SU-DHL-6 (cell line): ENCODE measurements around the gene TPPP2.

ENCODE experiments used
- H2AFZ ChIP-seq: fragments of 200-600 bp; sonication (generic); 2 replicates; pipeline ENCODE4 v1.6.1; 2014; ENCODE audit warnings: low read depth, mild to moderate bottlenecking, moderate library complexity, mixed read lengths, antibody characterized with exemption, low read length; ENCODE audit not compliant: severe bottlenecking
- H3F3A ChIP-seq: fragments of 200-600 bp; shearing (Covaris generic); 2 replicates; pipeline ENCODE4 v1.6.0; 2016; ENCODE audit warnings: antibody characterized with exemption, mild to moderate bottlenecking; ENCODE audit not compliant: insufficient read depth
- H3K27ac ChIP-seq: fragments of 200-600 bp; sonication (generic); 2 replicates; pipeline ENCODE4 v1.5.1; 2016; ENCODE audit warnings: low read depth, mild to moderate bottlenecking, low read length, moderate library complexity, mixed read lengths
- H3K27me3 ChIP-seq: fragments of 200-600 bp; sonication (generic), shearing (Covaris generic); 2 replicates; pipeline ENCODE4 v1.6.0; 2014; ENCODE audit warnings: mild to moderate bottlenecking, low read length
- H3K36me3 ChIP-seq: fragments of 200-600 bp; sonication (generic); 2 replicates; pipeline ENCODE4 v1.6.1; 2014; ENCODE audit warnings: mild to moderate bottlenecking, low read length, mixed read lengths
- H3K4me2 ChIP-seq: fragments of 300-600, 200-600 bp; shearing (Covaris generic), sonication (generic); 2 replicates; pipeline ENCODE4 v1.6.0; 2014; ENCODE audit warnings: low read length, low read depth, mild to moderate bottlenecking; ENCODE audit not compliant: poor library complexity, severe bottlenecking
- H3K4me3 ChIP-seq: fragments of 200-600 bp; sonication (generic); 2 replicates; pipeline ENCODE4 v1.5.1; 2014; ENCODE audit warnings: antibody characterized with exemption, low read length, mild to moderate bottlenecking, mixed read lengths; ENCODE audit not compliant: insufficient read depth, poor library complexity, severe bottlenecking
- H3K79me2 ChIP-seq: fragments of 200-600 bp; sonication (generic); 2 replicates; pipeline ENCODE4 v1.6.1; 2014; ENCODE audit warnings: mild to moderate bottlenecking, low read length, moderate library complexity; ENCODE audit not compliant: insufficient read depth
- H3K9ac ChIP-seq: fragments of 200-600 bp; sonication (generic); 2 replicates; pipeline ENCODE4 v1.7.0; 2014; ENCODE audit warnings: mild to moderate bottlenecking, low read length
- H3K9me2 ChIP-seq: fragments of 200-600 bp; sonication (generic); replicated peaks from 2 replicates; pipeline ENCODE4 v1.6.1; 2014; ENCODE audit warnings: low read length; ENCODE audit not compliant: insufficient read depth
- H3K9me3 ChIP-seq: fragments of 200-600 bp; sonication (generic); 2 replicates; pipeline ENCODE4 v1.6.1; 2014; ENCODE audit warnings: low read length, mixed read lengths; ENCODE audit not compliant: insufficient read depth
- H4K20me1 ChIP-seq: fragments of 200-600 bp; sonication (generic); 2 replicates; pipeline ENCODE4 v1.6.1; 2014; ENCODE audit warnings: low read depth, mild to moderate bottlenecking, antibody characterized with exemption, low read length, moderate library complexity, mixed read lengths
- CTCF ChIP-seq: fragments of 200-600 bp; sonication (generic); IDR thresholded peaks from one replicate; pipeline ENCODE4 v1.5.1; 2017; ENCODE audit warnings: antibody characterized with exemption, mild to moderate bottlenecking, low read length, moderate library complexity; ENCODE audit not compliant: insufficient read depth, poor library complexity, severe bottlenecking
- EZH2phosphoT487 ChIP-seq: fragments of 200-600 bp; sonication (generic), shearing (Covaris generic); conservative IDR thresholded peaks from 2 replicates; pipeline ENCODE4 v1.6.1; 2018; ENCODE audit warnings: mild to moderate bottlenecking, antibody characterized with exemption, low read length, moderate library complexity, mixed read lengths

The TPPP2 gene

GRCh38 chr14:21055432-21056117 lies 25.6 kb downstream of the TPPP2 start:
- Histone ChIP-seq H3K9me2 (no peaks in the 10 kb centered on the region), H3K27ac (no peak overlapping the region), H3K4me2 (no peak overlapping the region), H3K9ac (no peak overlapping the region), H3K9me3 (no peaks in the 10 kb centered on the region), H2AFZ (no peak overlapping the region), H3F3A (no peaks in the 10 kb centered on the region), H3K4me3 (no peak overlapping the region), H4K20me1 (no peaks in the 10 kb centered on the region), H3K79me2 (no peaks in the 10 kb centered on the region), H3K36me3 (no peaks in the 10 kb centered on the region), H3K27me3 (no peaks in the 10 kb centered on the region)
- no peak for TF ChIP-seq CTCF
- no peak for TF ChIP-seq EZH2phosphoT487

GRCh38 chr14:21056520-21057163 lies 26.6 kb downstream of the TPPP2 start:
- Histone ChIP-seq H3K4me3 (no peak overlapping the region), H3K36me3 (no peaks in the 10 kb centered on the region), H3K27ac (no peak overlapping the region), H3K9me3 (no peaks in the 10 kb centered on the region), H3K9me2 (no peaks in the 10 kb centered on the region), H2AFZ (no peak overlapping the region), H4K20me1 (no peaks in the 10 kb centered on the region), H3K9ac (no peak overlapping the region), H3K27me3 (no peaks in the 10 kb centered on the region), H3F3A (no peaks in the 10 kb centered on the region), H3K79me2 (no peaks in the 10 kb centered on the region), H3K4me2 (no peak overlapping the region)
- TF ChIP-seq EZH2phosphoT487, result no peak
- TF ChIP-seq CTCF, result no peak

GRCh38 chr14:21057803-21058675 lies 28.0 kb downstream of the TPPP2 start, which contains the start of gene RNASE8:
TSS of gene RNASE8 (plus strand) at chr14:21057822. CDS start at chr14:21057893, 71 bp downstream.
- Histone ChIP-seq H3K9me2 (no peaks in the 10 kb centered on the region), H3K27ac (no peak within 1 kb of the TSS), H2AFZ (no peak within 1 kb of the TSS), H3K9me3 (no peaks in the 10 kb centered on the region), H3K4me2 (no peak within 1 kb of the TSS), H3K4me3 (no peak within 1 kb of the TSS), H3F3A (no peaks in the 10 kb centered on the region), H4K20me1 (no peaks in the 10 kb centered on the region), H3K9ac (no peak within 1 kb of the TSS), H3K36me3 (no peaks in the 10 kb centered on the region), H3K79me2 (no peaks in the 10 kb centered on the region), H3K27me3 (no peaks in the 10 kb centered on the region)
- no peak for TF ChIP-seq CTCF
- TF ChIP-seq EZH2phosphoT487, result no peak
